ENCODE data around the gene TVP23A. TPM values are rescaled to one million over a fixed set of nuclear protein-coding genes. Genes with fewer than 3 reads are reported as not detected.

The TVP23A gene
- polyA plus RNA-seq (2013) = 4.2 TPM

DNA sequence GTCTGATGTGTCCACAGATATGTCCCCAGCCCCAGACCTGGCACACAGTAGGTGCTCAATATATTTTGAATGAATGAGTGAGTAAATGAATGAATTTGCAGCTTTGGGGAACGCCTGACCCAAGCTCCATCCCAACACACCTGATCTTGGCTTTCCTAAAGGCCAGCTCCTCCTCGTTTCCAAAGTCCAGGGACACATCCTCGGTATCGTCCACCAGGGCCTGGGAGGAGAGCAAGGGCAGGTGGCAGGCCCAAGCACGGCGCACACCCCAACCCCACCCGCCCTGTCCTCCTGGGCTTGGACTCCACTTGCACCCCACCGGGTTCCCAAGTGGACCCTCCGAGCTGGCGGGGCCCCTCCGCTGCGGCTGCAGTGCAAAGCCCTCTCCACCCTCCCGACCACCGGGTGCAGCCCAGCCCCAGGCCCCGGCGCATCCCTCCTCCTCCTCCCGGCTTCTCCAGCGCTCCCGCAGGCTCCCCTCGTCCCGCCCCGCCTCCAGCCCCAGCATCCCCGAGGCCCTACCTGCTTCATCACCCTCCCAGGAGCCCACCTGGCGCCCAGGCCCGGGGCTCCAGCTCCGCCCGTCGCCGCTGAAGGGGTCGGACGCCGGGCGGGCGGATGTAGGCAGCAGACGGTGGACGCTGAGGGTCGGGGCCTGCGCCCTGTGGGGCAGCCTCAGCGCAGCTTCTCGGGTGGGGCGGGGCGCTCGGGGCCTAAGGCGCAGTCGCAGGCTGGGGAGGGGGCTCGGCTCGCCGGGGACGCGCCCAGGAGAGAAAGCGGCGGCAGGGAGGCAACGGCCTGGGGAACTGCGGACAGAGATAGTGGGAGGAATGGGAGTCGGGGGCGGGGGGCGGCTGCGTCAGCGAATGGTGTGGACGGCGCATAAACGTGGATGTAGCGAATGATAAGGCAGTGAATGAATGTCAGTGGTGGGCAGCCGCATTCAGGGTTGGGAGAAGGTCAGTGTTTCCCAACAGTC lies at the start of gene TVP23A:
TSS of gene TVP23A (minus strand) at position 832 of the 979 bp plus-strand sequence. CDS start at position 531, 301 bp downstream.
- no peak within 1 kb of the TSS for H3K27ac ChIP-seq (ENCODE audit: insufficient read depth in 1 of 2, low read depth in 1 of 2, low read length in 2 of 2, poor library complexity in 1 of 2, severe bottlenecking in 2 of 2)
- H3K4me3 ChIP-seq (ENCODE audit: control insufficient read depth in 1 of 7, extremely low read depth in 1 of 7, insufficient read depth in 4 of 7, low read depth in 2 of 7, low read length in 6 of 7) = peak within 1 kb of the TSS in 5 of 7 experiments; percentile 8 to 63 (median 28)
- peaks cover 0 to 15% (median 4%) of the 10 kb centered on the region in 4 experiments for H3K4me1 ChIP-seq (ENCODE audit: control extremely low read depth in 1 of 4, control insufficient read depth in 4 of 4, insufficient read depth in 4 of 4, low read length in 3 of 4)
- 24% methylated on average over 51 of the region's 64 CpGs for WGBS (ENCODE audit: insufficient coverage)
- no peaks in the 10 kb centered on the region for H3K9me3 ChIP-seq (ENCODE audit: control extremely low read depth in 1 of 5, control insufficient read depth in 4 of 5, insufficient read depth in 2 of 5, low read depth in 1 of 5, low read length in 4 of 5)
- peaks cover 0 to 2% (median 0%) of the 10 kb centered on the region in 5 experiments for H3K27me3 ChIP-seq (replicated peaks in 2 of 5; ENCODE audit: control insufficient read depth in 4 of 5, insufficient read depth in 5 of 5, low read length in 4 of 5)
- H3K36me3 ChIP-seq (ENCODE audit: control insufficient read depth in 4 of 4, insufficient read depth in 4 of 4, low read length in 3 of 4) = peaks cover 0 to 2% (median 0%) of the 10 kb centered on the region in 4 experiments
- CTCF ChIA-PET = interaction anchor here (0.8 to 1.6 kb wide), 4 partner anchors 12 to 101 kb away, joined by 3 to 5 read pairs (median 3); no protein-coding TSS in a partner anchor
- POLR2A ChIA-PET = no interaction called here
- DNase-seq = peak in 2 of 3 donors; percentile 22 to 41

GRCh38 chr16:10868104-10868595 lies 49.6 kb upstream of the TVP23A start:
- Histone ChIP-seq H3K36me3 (ENCODE audit: control insufficient read depth in 4 of 4, insufficient read depth in 4 of 4, low read length in 3 of 4) (no peaks in the 10 kb centered on the region), H3K4me3 (ENCODE audit: control insufficient read depth in 1 of 7, extremely low read depth in 1 of 7, insufficient read depth in 4 of 7, low read depth in 2 of 7, low read length in 6 of 7) (peak overlapping the region in 2 of 7 experiments; percentile 25 to 59), H3K4me1 (ENCODE audit: control extremely low read depth in 1 of 4, control insufficient read depth in 4 of 4, insufficient read depth in 4 of 4, low read length in 3 of 4) (peaks cover 25 to 76% (median 59%) of the 10 kb centered on the region in 4 experiments), H3K27ac (ENCODE audit: insufficient read depth in 1 of 2, low read depth in 1 of 2, low read length in 2 of 2, poor library complexity in 1 of 2, severe bottlenecking in 2 of 2) (no peak overlapping the region), H3K9me3 (ENCODE audit: control extremely low read depth in 1 of 5, control insufficient read depth in 4 of 5, insufficient read depth in 2 of 5, low read depth in 1 of 5, low read length in 4 of 5) (no peaks in the 10 kb centered on the region), H3K27me3 (replicated peaks in 2 of 5; ENCODE audit: control insufficient read depth in 4 of 5, insufficient read depth in 5 of 5, low read length in 4 of 5) (no peaks in the 10 kb centered on the region)
- ChIA-PET CTCF (interaction anchor here (0.5 to 3.0 kb wide), 9 partner anchors 9 to 112 kb away, joined by 3 to 9 read pairs (median 4); partner anchors contain the start of gene CIITA), POLR2A (interaction anchor here (1.5 kb wide), 2 partner anchors 11 to 19 kb away, joined by 4 read pairs; no protein-coding TSS in a partner anchor)
- DNase-seq = no peak
- 17% methylated on average over 4 of the region's 6 CpGs for WGBS (ENCODE audit: insufficient coverage)

DNA sequence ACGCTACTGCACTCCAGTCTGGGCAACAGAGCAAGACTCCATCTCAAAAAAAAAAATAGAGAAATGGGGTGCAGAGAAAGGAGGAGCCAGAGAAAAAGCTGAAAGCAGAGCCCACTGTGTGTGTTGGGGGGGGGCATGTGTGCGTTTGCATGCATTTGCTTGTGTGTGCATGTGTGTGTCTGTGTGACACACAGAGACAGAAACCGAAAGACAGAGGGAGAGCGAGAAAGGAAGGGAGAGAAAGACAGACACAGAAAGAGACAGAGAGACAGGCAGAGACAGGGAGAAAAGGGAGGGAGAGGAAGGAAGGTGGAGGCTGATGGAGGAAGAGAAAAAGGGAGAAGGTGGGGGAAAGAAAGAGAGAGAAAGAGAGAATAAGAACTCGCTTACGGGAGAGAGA lies 48.6 kb upstream of the TVP23A start:
- no peak for DNase-seq
- H3K27ac ChIP-seq (ENCODE audit: insufficient read depth in 1 of 2, low read depth in 1 of 2, low read length in 2 of 2, poor library complexity in 1 of 2, severe bottlenecking in 2 of 2) = no peak overlapping the region
- H3K4me3 ChIP-seq (ENCODE audit: control insufficient read depth in 1 of 7, extremely low read depth in 1 of 7, insufficient read depth in 4 of 7, low read depth in 2 of 7, low read length in 6 of 7) = no peak overlapping the region
- H3K4me1 ChIP-seq (ENCODE audit: control extremely low read depth in 1 of 4, control insufficient read depth in 4 of 4, insufficient read depth in 4 of 4, low read length in 3 of 4) = peaks cover 25 to 74% (median 61%) of the 10 kb centered on the region in 4 experiments
- no peaks in the 10 kb centered on the region for H3K36me3 ChIP-seq (ENCODE audit: control insufficient read depth in 4 of 4, insufficient read depth in 4 of 4, low read length in 3 of 4)
- CTCF ChIA-PET = interaction anchor here (0.7 to 3.0 kb wide), 3 partner anchors 14 to 85 kb away, joined by 3 to 9 read pairs (median 3); no protein-coding TSS in a partner anchor
- H3K27me3 ChIP-seq (replicated peaks in 2 of 5; ENCODE audit: control insufficient read depth in 4 of 5, insufficient read depth in 5 of 5, low read length in 4 of 5) = no peaks in the 10 kb centered on the region
- POLR2A ChIA-PET = interaction anchor here (0.5 kb wide), 1 partner anchor 505 kb away, joined by 3 read pairs; no protein-coding TSS in a partner anchor
- 97% methylated on average over 3 of the region's 6 CpGs for whole genome bisulfite sequencing (ENCODE audit: insufficient coverage)
- no peaks in the 10 kb centered on the region for H3K9me3 ChIP-seq (ENCODE audit: control extremely low read depth in 1 of 5, control insufficient read depth in 4 of 5, insufficient read depth in 2 of 5, low read depth in 1 of 5, low read length in 4 of 5)

GRCh38 chr16:10865991-10866966 lies 47.7 kb upstream of the TVP23A start:
- ChIA-PET POLR2A (interaction anchor here (0.5 kb wide), 1 partner anchor 504 kb away, joined by 3 read pairs; no protein-coding TSS in a partner anchor), CTCF (interaction anchor here (0.6 to 3.0 kb wide), 2 partner anchors 28 to 53 kb away, joined by 3 to 9 read pairs; no protein-coding TSS in a partner anchor)
- no peak overlapping the region for H3K4me3 ChIP-seq (ENCODE audit: control insufficient read depth in 1 of 7, extremely low read depth in 1 of 7, insufficient read depth in 4 of 7, low read depth in 2 of 7, low read length in 6 of 7)
- no peak overlapping the region for H3K27ac ChIP-seq (ENCODE audit: insufficient read depth in 1 of 2, low read depth in 1 of 2, low read length in 2 of 2, poor library complexity in 1 of 2, severe bottlenecking in 2 of 2)
- WGBS (ENCODE audit: insufficient coverage) = 91% methylated on average over 11 of the region's 13 CpGs
- no peaks in the 10 kb centered on the region for H3K36me3 ChIP-seq (ENCODE audit: control insufficient read depth in 4 of 4, insufficient read depth in 4 of 4, low read length in 3 of 4)
- no peaks in the 10 kb centered on the region for H3K9me3 ChIP-seq (ENCODE audit: control extremely low read depth in 1 of 5, control insufficient read depth in 4 of 5, insufficient read depth in 2 of 5, low read depth in 1 of 5, low read length in 4 of 5)
- H3K4me1 ChIP-seq (ENCODE audit: control extremely low read depth in 1 of 4, control insufficient read depth in 4 of 4, insufficient read depth in 4 of 4, low read length in 3 of 4) = peaks cover 20 to 64% (median 53%) of the 10 kb centered on the region in 4 experiments
- DNase-seq = no peak
- no peaks in the 10 kb centered on the region for H3K27me3 ChIP-seq (replicated peaks in 2 of 5; ENCODE audit: control insufficient read depth in 4 of 5, insufficient read depth in 5 of 5, low read length in 4 of 5)

GRCh38 chr16:10862438-10862837 lies 43.8 kb upstream of the TVP23A start:
- DNase-seq = peak; percentile 64 to 85 (median 82)
- H3K36me3 ChIP-seq (ENCODE audit: control insufficient read depth in 4 of 4, insufficient read depth in 4 of 4, low read length in 3 of 4) = no peaks in the 10 kb centered on the region
- no peak overlapping the region for H3K27ac ChIP-seq (ENCODE audit: insufficient read depth in 1 of 2, low read depth in 1 of 2, low read length in 2 of 2, poor library complexity in 1 of 2, severe bottlenecking in 2 of 2)
- peaks cover 2 to 26% (median 15%) of the 10 kb centered on the region in 4 experiments for H3K4me1 ChIP-seq (ENCODE audit: control extremely low read depth in 1 of 4, control insufficient read depth in 4 of 4, insufficient read depth in 4 of 4, low read length in 3 of 4)
- no peak overlapping the region for H3K4me3 ChIP-seq (ENCODE audit: control insufficient read depth in 1 of 7, extremely low read depth in 1 of 7, insufficient read depth in 4 of 7, low read depth in 2 of 7, low read length in 6 of 7)
- 52% methylated on average over 2 of the region's 2 CpGs for WGBS (ENCODE audit: insufficient coverage)
- POLR2A ChIA-PET = no interaction called here
- H3K27me3 ChIP-seq (replicated peaks in 2 of 5; ENCODE audit: control insufficient read depth in 4 of 5, insufficient read depth in 5 of 5, low read length in 4 of 5) = no peaks in the 10 kb centered on the region
- H3K9me3 ChIP-seq (ENCODE audit: control extremely low read depth in 1 of 5, control insufficient read depth in 4 of 5, insufficient read depth in 2 of 5, low read depth in 1 of 5, low read length in 4 of 5) = no peaks in the 10 kb centered on the region
- CTCF ChIA-PET = interaction anchor here (1.5 to 1.6 kb wide), 3 partner anchors 24 to 54 kb away, joined by 3 to 4 read pairs (median 3); no protein-coding TSS in a partner anchor

- no peaks in the 10 kb centered on the region for H3K27me3 ChIP-seq (replicated peaks in 2 of 5; ENCODE audit: control insufficient read depth in 4 of 5, insufficient read depth in 5 of 5, low read length in 4 of 5)
- no peak overlapping the region for H3K4me3 ChIP-seq (ENCODE audit: control insufficient read depth in 1 of 7, extremely low read depth in 1 of 7, insufficient read depth in 4 of 7, low read depth in 2 of 7, low read length in 6 of 7)
- ChIA-PET CTCF (no interaction called here), POLR2A (no interaction called here)
- 89% methylated on average over 3 of the region's 6 CpGs for WGBS (ENCODE audit: insufficient coverage)
- H3K27ac ChIP-seq (ENCODE audit: insufficient read depth in 1 of 2, low read depth in 1 of 2, low read length in 2 of 2, poor library complexity in 1 of 2, severe bottlenecking in 2 of 2) = no peak overlapping the region
- H3K9me3 ChIP-seq (ENCODE audit: control extremely low read depth in 1 of 5, control insufficient read depth in 4 of 5, insufficient read depth in 2 of 5, low read depth in 1 of 5, low read length in 4 of 5) = no peaks in the 10 kb centered on the region
- H3K36me3 ChIP-seq (ENCODE audit: control insufficient read depth in 4 of 4, insufficient read depth in 4 of 4, low read length in 3 of 4) = no peaks in the 10 kb centered on the region
- peaks cover 0 to 7% (median 5%) of the 10 kb centered on the region in 4 experiments for H3K4me1 ChIP-seq (ENCODE audit: control extremely low read depth in 1 of 4, control insufficient read depth in 4 of 4, insufficient read depth in 4 of 4, low read length in 3 of 4)
- DNase-seq = no peak
Measured at GRCh38 chr16:10859658-10860057, 41.1 kb upstream of the TVP23A start.
